ENCODE results near the gene LAIR1.

- TF ChIP-seq CTCF (conservative IDR thresholded peaks at IDR 0.05; ENCODE audit: low read depth in 2 of 2) (no peak), POLR2AphosphoS5 (IDR thresholded peaks at IDR 0.05; ENCODE audit: low read depth) (no peak), EZH2 (IDR thresholded peaks at IDR 0.05; ENCODE audit: low read depth, unreplicated experiment) (no peak), REST (IDR thresholded peaks at IDR 0.05; ENCODE audit: unreplicated experiment) (no peak), EZH2phosphoT487 (IDR thresholded peaks at IDR 0.05; ENCODE audit: unreplicated experiment) (no peak), ZNF462 (CRISPR knock-in tag; IDR thresholded peaks at IDR 0.05) (no peak), ZNF331 (CRISPR knock-in tag; IDR thresholded peaks at IDR 0.05; ENCODE audit: low read depth) (no peak), STAT1 (IDR thresholded peaks at IDR 0.05; ENCODE audit: unreplicated experiment) (no peak), CREB1 (CRISPR knock-in tag; IDR thresholded peaks at IDR 0.05; ENCODE audit: low read depth) (no peak), NANOG (IDR thresholded peaks at IDR 0.05; ENCODE audit: borderline replicate concordance) (no peak)
Measured at GRCh38 chr19:54351474-54351873, 13.3 kb downstream of the LAIR1 start.

All from GM23338 (cell line).